Measurements from ENCODE around the gene SAMD4B. TPM values are rescaled to one million over a fixed set of nuclear protein-coding genes. Genes with fewer than 3 reads are reported as not detected.
A peak's percentile ranks its signal among the peaks of the same experiment; 100 is the strongest.

The SAMD4B gene
- total RNA-seq, 1 experiment from 2014 or later, result 49.7 TPM

GRCh38 chr19:39412867-39413271, 70.6 kb downstream of the SAMD4B start:
- DNase-seq (ENCODE audit: low read depth in 1 of 2, low spot score in 2 of 2), result peak in 1 of 2 experiments; percentile 70
- Histone ChIP-seq H3K27me3 (replicated peaks) (no peaks in the 10 kb centered on the region), H3K27ac (peak overlapping the region; percentile 80), H3K9me3 (replicated peaks) (no peaks in the 10 kb centered on the region), H3K4me3 (peak overlapping the region; percentile 68), H3K36me3 (peaks cover 55% of the 10 kb centered on the region), H3K4me1 (replicated peaks) (peaks cover 48% of the 10 kb centered on the region)

- peaks cover 55% of the 10 kb centered on the region for H3K36me3 ChIP-seq
- DNase-seq (ENCODE audit: low read depth in 1 of 2, low spot score in 2 of 2), result peak; percentile 40 to 79
- peak overlapping the region; percentile 80 for H3K27ac ChIP-seq
- H3K9me3 ChIP-seq (replicated peaks), result no peaks in the 10 kb centered on the region
- H3K4me1 ChIP-seq (replicated peaks), result peaks cover 42% of the 10 kb centered on the region
- peak overlapping the region; percentile 68 for H3K4me3 ChIP-seq
- no peaks in the 10 kb centered on the region for H3K27me3 ChIP-seq (replicated peaks)
Measured at GRCh38 chr19:39413272-39413910, 71.2 kb downstream of the SAMD4B start.

GRCh38 chr19:39413911-39414608, 71.8 kb downstream of the SAMD4B start:
- Histone ChIP-seq H3K4me1 (replicated peaks) (peaks cover 37% of the 10 kb centered on the region), H3K27me3 (replicated peaks) (no peaks in the 10 kb centered on the region), H3K36me3 (peaks cover 57% of the 10 kb centered on the region), H3K27ac (peak overlapping the region; percentile 80), H3K9me3 (replicated peaks) (no peaks in the 10 kb centered on the region), H3K4me3 (peak overlapping the region; percentile 68)
- peak; percentile 45 to 64 for DNase-seq (ENCODE audit: low read depth in 1 of 2, low spot score in 2 of 2)

GRCh38 chr19:39415111-39416046, 73.2 kb downstream of the SAMD4B start:
- Histone ChIP-seq H3K36me3 (peaks cover 63% of the 10 kb centered on the region), H3K9me3 (replicated peaks) (no peaks in the 10 kb centered on the region), H3K4me3 (no peak overlapping the region), H3K27me3 (replicated peaks) (no peaks in the 10 kb centered on the region), H3K27ac (no peak overlapping the region), H3K4me1 (replicated peaks) (peaks cover 30% of the 10 kb centered on the region)
- DNase-seq (ENCODE audit: low read depth in 1 of 2, low spot score in 2 of 2), result no peak

- no peaks in the 10 kb centered on the region for H3K9me3 ChIP-seq (replicated peaks)
- no peaks in the 10 kb centered on the region for H3K27me3 ChIP-seq (replicated peaks)
- peaks cover 71% of the 10 kb centered on the region for H3K36me3 ChIP-seq
- H3K27ac ChIP-seq, result no peak overlapping the region
- DNase-seq (ENCODE audit: low read depth in 1 of 2, low spot score in 2 of 2), result peak in 1 of 2 experiments; percentile 48
- peaks cover 19% of the 10 kb centered on the region for H3K4me1 ChIP-seq (replicated peaks)
- H3K4me3 ChIP-seq, result no peak overlapping the region
Measured at GRCh38 chr19:39416152-39417120, 74.2 kb downstream of the SAMD4B start.

GRCh38 chr19:39417463-39418181, 75.4 kb downstream of the SAMD4B start:
- Histone ChIP-seq H3K9me3 (replicated peaks) (no peaks in the 10 kb centered on the region), H3K27me3 (replicated peaks) (no peaks in the 10 kb centered on the region), H3K27ac (no peak overlapping the region), H3K36me3 (peaks cover 82% of the 10 kb centered on the region), H3K4me3 (no peak overlapping the region), H3K4me1 (replicated peaks) (peaks cover 16% of the 10 kb centered on the region)
- DNase-seq (ENCODE audit: low read depth in 1 of 2, low spot score in 2 of 2), result no peak

GRCh38 chr19:39419003-39419402, 76.8 kb downstream of the SAMD4B start:
- Histone ChIP-seq H3K27ac (no peak overlapping the region), H3K36me3 (peaks cover 89% of the 10 kb centered on the region), H3K4me1 (replicated peaks) (peaks cover 12% of the 10 kb centered on the region), H3K27me3 (replicated peaks) (no peaks in the 10 kb centered on the region), H3K4me3 (no peak overlapping the region), H3K9me3 (replicated peaks) (no peaks in the 10 kb centered on the region)
- DNase-seq (ENCODE audit: low read depth in 1 of 2, low spot score in 2 of 2), result no peak

- H3K27me3 ChIP-seq (replicated peaks), result no peaks in the 10 kb centered on the region
- no peak overlapping the region for H3K4me3 ChIP-seq
- no peak for DNase-seq (ENCODE audit: low read depth in 1 of 2, low spot score in 2 of 2)
- H3K27ac ChIP-seq, result no peak overlapping the region
- H3K4me1 ChIP-seq (replicated peaks), result no peaks in the 10 kb centered on the region
- peaks cover 89% of the 10 kb centered on the region for H3K36me3 ChIP-seq
- H3K9me3 ChIP-seq (replicated peaks), result no peaks in the 10 kb centered on the region
Measured at GRCh38 chr19:39420769-39421168, 78.5 kb downstream of the SAMD4B start.

- no peaks in the 10 kb centered on the region for H3K27me3 ChIP-seq (replicated peaks)
- H3K36me3 ChIP-seq, result peaks cover 77% of the 10 kb centered on the region
- no peaks in the 10 kb centered on the region for H3K4me1 ChIP-seq (replicated peaks)
- H3K27ac ChIP-seq, result no peak overlapping the region
- H3K9me3 ChIP-seq (replicated peaks), result no peaks in the 10 kb centered on the region
- no peak for DNase-seq (ENCODE audit: low read depth in 1 of 2, low spot score in 2 of 2)
- H3K4me3 ChIP-seq, result no peak overlapping the region
Measured at GRCh38 chr19:39422020-39422419, 79.8 kb downstream of the SAMD4B start.

GRCh38 chr19:39423258-39424086, 81.3 kb downstream of the SAMD4B start:
- peaks cover 65% of the 10 kb centered on the region for H3K36me3 ChIP-seq
- no peaks in the 10 kb centered on the region for H3K9me3 ChIP-seq (replicated peaks)
- no peaks in the 10 kb centered on the region for H3K27me3 ChIP-seq (replicated peaks)
- H3K4me3 ChIP-seq, result no peak overlapping the region
- H3K4me1 ChIP-seq (replicated peaks), result peaks cover 8% of the 10 kb centered on the region
- no peak overlapping the region for H3K27ac ChIP-seq
- DNase-seq (ENCODE audit: low read depth in 1 of 2, low spot score in 2 of 2), result no peak

- Histone ChIP-seq H3K36me3 (peaks cover 55% of the 10 kb centered on the region), H3K9me3 (replicated peaks) (no peaks in the 10 kb centered on the region), H3K27me3 (replicated peaks) (no peaks in the 10 kb centered on the region), H3K27ac (no peak overlapping the region), H3K4me3 (no peak overlapping the region), H3K4me1 (replicated peaks) (peaks cover 15% of the 10 kb centered on the region)
- DNase-seq (ENCODE audit: low read depth in 1 of 2, low spot score in 2 of 2), result no peak
Measured at GRCh38 chr19:39424934-39425333, 82.7 kb downstream of the SAMD4B start.

GRCh38 chr19:39425744-39426143, 83.5 kb downstream of the SAMD4B start:
- Histone ChIP-seq H3K36me3 (peaks cover 49% of the 10 kb centered on the region), H3K4me1 (replicated peaks) (peaks cover 21% of the 10 kb centered on the region), H3K27ac (no peak overlapping the region), H3K27me3 (replicated peaks) (no peaks in the 10 kb centered on the region), H3K4me3 (no peak overlapping the region), H3K9me3 (replicated peaks) (no peaks in the 10 kb centered on the region)
- no peak for DNase-seq (ENCODE audit: low read depth in 1 of 2, low spot score in 2 of 2)
